ENCODE measurements around the gene DIPK1C.

DNA sequence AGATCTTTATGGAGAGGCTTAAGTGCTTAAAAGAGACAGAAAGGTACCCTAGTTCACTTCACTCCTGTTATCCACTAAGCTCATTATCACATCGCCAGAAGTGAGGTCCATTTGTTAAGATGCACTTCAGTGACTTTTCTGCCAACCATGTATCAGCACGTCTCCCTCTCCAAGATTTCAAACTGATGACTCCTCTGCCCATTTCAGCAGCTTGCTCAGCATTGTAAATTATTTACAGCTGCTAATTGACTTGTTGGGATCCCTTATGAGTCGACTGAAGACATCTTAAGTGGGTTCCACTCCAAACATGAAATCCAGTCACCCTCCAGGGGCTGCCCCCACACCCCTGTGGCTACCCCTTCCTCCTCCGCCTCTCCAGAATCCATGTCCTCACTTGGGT, 37.3 kb downstream of the DIPK1C start:
- TF ChIP-seq, protein P1, sequence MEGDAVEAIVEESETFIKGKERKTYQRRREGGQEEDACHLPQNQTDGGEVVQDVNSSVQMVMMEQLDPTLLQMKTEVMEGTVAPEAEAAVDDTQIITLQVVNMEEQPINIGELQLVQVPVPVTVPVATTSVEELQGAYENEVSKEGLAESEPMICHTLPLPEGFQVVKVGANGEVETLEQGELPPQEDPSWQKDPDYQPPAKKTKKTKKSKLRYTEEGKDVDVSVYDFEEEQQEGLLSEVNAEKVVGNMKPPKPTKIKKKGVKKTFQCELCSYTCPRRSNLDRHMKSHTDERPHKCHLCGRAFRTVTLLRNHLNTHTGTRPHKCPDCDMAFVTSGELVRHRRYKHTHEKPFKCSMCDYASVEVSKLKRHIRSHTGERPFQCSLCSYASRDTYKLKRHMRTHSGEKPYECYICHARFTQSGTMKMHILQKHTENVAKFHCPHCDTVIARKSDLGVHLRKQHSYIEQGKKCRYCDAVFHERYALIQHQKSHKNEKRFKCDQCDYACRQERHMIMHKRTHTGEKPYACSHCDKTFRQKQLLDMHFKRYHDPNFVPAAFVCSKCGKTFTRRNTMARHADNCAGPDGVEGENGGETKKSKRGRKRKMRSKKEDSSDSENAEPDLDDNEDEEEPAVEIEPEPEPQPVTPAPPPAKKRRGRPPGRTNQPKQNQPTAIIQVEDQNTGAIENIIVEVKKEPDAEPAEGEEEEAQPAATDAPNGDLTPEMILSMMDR (IDR thresholded peaks at IDR 0.05), result no peak
- TF ChIP-seq EZH2 (IDR thresholded peaks at IDR 0.05), result no peak

Measured in neural progenitor cell (in vitro differentiated cells).